PFSK-1 (cell line): Measurements from ENCODE around the gene SLAMF1.

Source experiments
- FOXP2 ChIP-seq: optimal IDR thresholded peaks from 2 replicates; pipeline ENCODE3; 2011; ENCODE audit warnings: borderline replicate concordance, control low read depth, inconsistent platforms; ENCODE audit not compliant: insufficient read depth; ENCODE audit errors: extremely low read length, extremely low read depth
- POLR2AphosphoS5 ChIP-seq: IDR thresholded peaks from 2 replicates; pipeline ENCODE4 v1.6.1; 2012; ENCODE audit warnings: low read depth, mild to moderate bottlenecking, control low read depth, low read length, moderate library complexity
- TF ChIP-seq, protein P1 (sequence below), 2 experiments: IDR thresholded peaks; 2 replicates each; pipeline versions ENCODE4 v1.6.1 to v1.8.0; 2011 to 2012; ENCODE audit warnings: low read depth in 2 of 2, low read length in 2 of 2, control low read depth in 1 of 2, inconsistent platforms in 1 of 2, mild to moderate bottlenecking in 1 of 2, moderate library complexity in 1 of 2; ENCODE audit not compliant: insufficient read depth in 1 of 2

DNA sequence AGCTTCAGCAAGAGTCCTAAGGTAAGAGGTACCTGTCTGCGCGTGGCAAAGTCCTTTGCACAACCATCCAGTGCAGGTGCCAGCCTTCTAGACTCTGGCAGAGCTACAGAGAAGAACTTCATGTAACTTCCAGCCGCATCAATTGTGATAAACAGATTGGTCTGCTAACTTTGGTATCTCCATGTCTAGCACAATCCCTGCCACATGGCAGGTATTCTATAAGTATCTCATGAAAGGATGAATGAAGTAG is 35.0 kb upstream of the SLAMF1 start:
- TF ChIP-seq POLR2AphosphoS5: no peak
- TF ChIP-seq, protein P1, sequence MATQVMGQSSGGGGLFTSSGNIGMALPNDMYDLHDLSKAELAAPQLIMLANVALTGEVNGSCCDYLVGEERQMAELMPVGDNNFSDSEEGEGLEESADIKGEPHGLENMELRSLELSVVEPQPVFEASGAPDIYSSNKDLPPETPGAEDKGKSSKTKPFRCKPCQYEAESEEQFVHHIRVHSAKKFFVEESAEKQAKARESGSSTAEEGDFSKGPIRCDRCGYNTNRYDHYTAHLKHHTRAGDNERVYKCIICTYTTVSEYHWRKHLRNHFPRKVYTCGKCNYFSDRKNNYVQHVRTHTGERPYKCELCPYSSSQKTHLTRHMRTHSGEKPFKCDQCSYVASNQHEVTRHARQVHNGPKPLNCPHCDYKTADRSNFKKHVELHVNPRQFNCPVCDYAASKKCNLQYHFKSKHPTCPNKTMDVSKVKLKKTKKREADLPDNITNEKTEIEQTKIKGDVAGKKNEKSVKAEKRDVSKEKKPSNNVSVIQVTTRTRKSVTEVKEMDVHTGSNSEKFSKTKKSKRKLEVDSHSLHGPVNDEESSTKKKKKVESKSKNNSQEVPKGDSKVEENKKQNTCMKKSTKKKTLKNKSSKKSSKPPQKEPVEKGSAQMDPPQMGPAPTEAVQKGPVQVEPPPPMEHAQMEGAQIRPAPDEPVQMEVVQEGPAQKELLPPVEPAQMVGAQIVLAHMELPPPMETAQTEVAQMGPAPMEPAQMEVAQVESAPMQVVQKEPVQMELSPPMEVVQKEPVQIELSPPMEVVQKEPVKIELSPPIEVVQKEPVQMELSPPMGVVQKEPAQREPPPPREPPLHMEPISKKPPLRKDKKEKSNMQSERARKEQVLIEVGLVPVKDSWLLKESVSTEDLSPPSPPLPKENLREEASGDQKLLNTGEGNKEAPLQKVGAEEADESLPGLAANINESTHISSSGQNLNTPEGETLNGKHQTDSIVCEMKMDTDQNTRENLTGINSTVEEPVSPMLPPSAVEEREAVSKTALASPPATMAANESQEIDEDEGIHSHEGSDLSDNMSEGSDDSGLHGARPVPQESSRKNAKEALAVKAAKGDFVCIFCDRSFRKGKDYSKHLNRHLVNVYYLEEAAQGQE (IDR thresholded peaks at IDR 0.05; ENCODE audit: insufficient read depth in 1 of 2, low read depth in 2 of 2, low read length in 2 of 2): no peak
- no peak for TF ChIP-seq FOXP2
